Activated T-cell treated with anti-CD3 and anti-CD28 coated beads, Interleukin-2, amount 50 U/mL, for 72 hours (primary cell): ENCODE measurements around the gene POLR2H. TPM values are rescaled to one million over a fixed set of nuclear protein-coding genes. Genes with fewer than 3 reads are reported as not detected.
A peak's percentile ranks its signal among the peaks of the same experiment; 100 is the strongest.
"Not testable (repeated sequence)": the region's sequence is repeated elsewhere in the genome, so short reads cannot be mapped to it uniquely, and the experiment has no call there.

Source experiments
- ATAC-seq, 2 donors: fragments of 150-1000 bp; cut with Tn5 transposase; replicated peaks in 1 of 2; 2 replicates each; pipeline ENCODE4 v1.10.0; 2021; ENCODE audit warnings: moderate library complexity in 2 of 2, mild to moderate bottlenecking in 1 of 2
- DNase-seq, 2 donors: peaks; one replicate each; pipeline ENCODE4 v3.0.0; 2021 to 2022; ENCODE audit warnings: mixed read lengths in 1 of 2
- H3K27ac Mint-ChIP-seq: one replicate; pipeline ENCODE4 v1.8.0; 2022; ENCODE audit warnings: mild to moderate bottlenecking, moderate library complexity, mixed read lengths
- H3K27me3 Mint-ChIP-seq: one replicate; pipeline ENCODE4 v1.8.0; 2022; ENCODE audit warnings: low read depth, mixed read lengths
- H3K36me3 Mint-ChIP-seq, 2 donors: one replicate each; pipeline ENCODE4 v1.8.0; 2022; ENCODE audit warnings: mixed read lengths in 2 of 2, mild to moderate bottlenecking in 1 of 2; ENCODE audit not compliant: insufficient read depth in 2 of 2
- H3K4me1 Mint-ChIP-seq: one replicate; pipeline ENCODE4 v1.8.0; 2022; ENCODE audit warnings: low read depth, mixed read lengths
- H3K4me3 Mint-ChIP-seq, 2 donors: one replicate each; pipeline ENCODE4 v1.8.0; 2022; ENCODE audit warnings: mild to moderate bottlenecking in 2 of 2, mixed read lengths in 2 of 2, moderate library complexity in 2 of 2
- H3K9me3 Mint-ChIP-seq, 2 donors: one replicate each; pipeline ENCODE4 v1.8.0; 2022; ENCODE audit warnings: mixed read lengths in 2 of 2
- total RNA-seq, 2 donors: library from RNA; stranded (reverse); gene quantifications; one replicate each; pipeline ENCODE4 v1.2.3, GENCODE V29; 2022

Gene POLR2H
- total RNA-seq, 2 donors from 2014 or later, result 86.9 to 93.6 TPM

- H3K4me1 Mint-ChIP-seq, result peaks cover 47% of the 10 kb centered on the region
- no peak for ATAC-seq
- peak overlapping the region; percentile 4 for H3K27ac Mint-ChIP-seq
- H3K9me3 Mint-ChIP-seq, result no peaks in the 10 kb centered on the region
- peaks cover 6 to 7% of the 10 kb centered on the region in 2 donors for H3K36me3 Mint-ChIP-seq
- no peaks in the 10 kb centered on the region for H3K27me3 Mint-ChIP-seq
- DNase-seq, result no peak
- H3K4me3 Mint-ChIP-seq, result peak overlapping the region in 1 of 2 donors; percentile 11
Observed at GRCh38 chr3:184337981-184338380, 23.5 kb upstream of the POLR2H start.

GRCh38 chr3:184338511-184338945 lies 23.0 kb upstream of the POLR2H start:
- Mint-ChIP-seq H3K9me3 (no peaks in the 10 kb centered on the region), H3K4me3 (peak overlapping the region; percentile 13 to 18), H3K27ac (no peak overlapping the region), H3K27me3 (no peaks in the 10 kb centered on the region), H3K36me3 (peaks cover 3 to 4% of the 10 kb centered on the region in 2 donors), H3K4me1 (peaks cover 42% of the 10 kb centered on the region)
- DNase-seq (no peak), ATAC-seq (no peak)

- Mint-ChIP-seq H3K27ac (no peak overlapping the region), H3K4me3 (peak overlapping the region in 1 of 2 donors; percentile 18), H3K27me3 (no peaks in the 10 kb centered on the region)
Observed at GRCh38 chr3:184339001-184339400, 22.5 kb upstream of the POLR2H start.

GRCh38 chr3:184339451-184340135 lies 21.9 kb upstream of the POLR2H start:
- ATAC-seq, H3K4me3 Mint-ChIP-seq, H3K27me3 Mint-ChIP-seq, H3K27ac Mint-ChIP-seq, H3K36me3 Mint-ChIP-seq, H3K9me3 Mint-ChIP-seq, DNase-seq: not testable (repeated sequence)
- H3K4me1 Mint-ChIP-seq, result peaks cover 31% of the 10 kb centered on the region

More at GRCh38 chr3:184339001-184339400, 22.5 kb upstream of the POLR2H start:
- H3K4me1 Mint-ChIP-seq, result peaks cover 37% of the 10 kb centered on the region
- no peaks in the 10 kb centered on the region for H3K9me3 Mint-ChIP-seq
- H3K36me3 Mint-ChIP-seq, result peaks cover 2 to 4% of the 10 kb centered on the region in 2 donors
- DNase-seq (no peak), ATAC-seq (no peak)

GRCh38 chr3:184341925-184342324 lies 19.6 kb upstream of the POLR2H start:
- no peak overlapping the region for H3K4me3 Mint-ChIP-seq
- no peaks in the 10 kb centered on the region for H3K9me3 Mint-ChIP-seq
- H3K27ac Mint-ChIP-seq, result no peak overlapping the region

GRCh38 chr3:184343200-184343876 lies 18.2 kb upstream of the POLR2H start:
- Mint-ChIP-seq H3K9me3 (no peaks in the 10 kb centered on the region), H3K27me3 (no peaks in the 10 kb centered on the region), H3K27ac (no peak overlapping the region), H3K36me3 (peaks cover 0 to 1% of the 10 kb centered on the region in 2 donors), H3K4me1 (peaks cover 5% of the 10 kb centered on the region), H3K4me3 (no peak overlapping the region)
- no peak for DNase-seq
- no peak for ATAC-seq

More at GRCh38 chr3:184341925-184342324, 19.6 kb upstream of the POLR2H start:
- Mint-ChIP-seq H3K27me3 (no peaks in the 10 kb centered on the region), H3K4me1 (peaks cover 15% of the 10 kb centered on the region), H3K36me3 (peaks cover 0 to 1% of the 10 kb centered on the region in 2 donors)
- DNase-seq (no peak), ATAC-seq (no peak)

GRCh38 chr3:184344579-184345316 lies 16.8 kb upstream of the POLR2H start:
- Mint-ChIP-seq H3K36me3 (peaks cover 0 to 1% of the 10 kb centered on the region in 2 donors), H3K27ac (no peak overlapping the region), H3K4me3 (no peak overlapping the region), H3K27me3 (no peaks in the 10 kb centered on the region), H3K4me1 (peaks cover 5% of the 10 kb centered on the region), H3K9me3 (no peaks in the 10 kb centered on the region)
- no peak for DNase-seq
- ATAC-seq, result no peak

- Mint-ChIP-seq H3K9me3 (no peaks in the 10 kb centered on the region), H3K4me3 (no peak overlapping the region), H3K27ac (no peak overlapping the region), H3K27me3 (no peaks in the 10 kb centered on the region), H3K36me3 (peaks cover 0 to 1% of the 10 kb centered on the region in 2 donors), H3K4me1 (peaks cover 5% of the 10 kb centered on the region)
- DNase-seq, result no peak
- ATAC-seq, result peak in 1 of 2 donors; percentile 29
Observed at GRCh38 chr3:184345317-184346144, 16.0 kb upstream of the POLR2H start.

GRCh38 chr3:184346480-184347190 lies 14.9 kb upstream of the POLR2H start:
- Mint-ChIP-seq H3K4me1 (peaks cover 5% of the 10 kb centered on the region), H3K27ac (no peak overlapping the region), H3K9me3 (no peaks in the 10 kb centered on the region), H3K36me3 (peaks cover 0 to 1% of the 10 kb centered on the region in 2 donors), H3K27me3 (no peaks in the 10 kb centered on the region), H3K4me3 (no peak overlapping the region)
- ATAC-seq (no peak), DNase-seq (no peak)

GRCh38 chr3:184347321-184348056 lies 14.0 kb upstream of the POLR2H start:
- Mint-ChIP-seq H3K27me3 (no peaks in the 10 kb centered on the region), H3K4me3 (no peak overlapping the region), H3K27ac (no peak overlapping the region), H3K4me1 (peaks cover 5% of the 10 kb centered on the region), H3K9me3 (no peaks in the 10 kb centered on the region), H3K36me3 (peaks cover 0 to 1% of the 10 kb centered on the region in 2 donors)
- ATAC-seq, result no peak
- no peak for DNase-seq

- Mint-ChIP-seq H3K36me3 (peaks cover 0 to 1% of the 10 kb centered on the region in 2 donors), H3K27ac (no peak overlapping the region), H3K27me3 (no peaks in the 10 kb centered on the region), H3K4me3 (no peak overlapping the region), H3K9me3 (no peaks in the 10 kb centered on the region), H3K4me1 (peaks cover 5% of the 10 kb centered on the region)
- ATAC-seq (no peak), DNase-seq (no peak)
Observed at GRCh38 chr3:184348057-184348382, 13.5 kb upstream of the POLR2H start.
